CD14-positive monocyte (primary cell): ENCODE results near the gene PTPRE. TPM values are rescaled to one million over a fixed set of nuclear protein-coding genes. Genes with fewer than 3 reads are reported as not detected.
A peak's percentile ranks its signal among the peaks of the same experiment; 100 is the strongest.

Experiments used
- DNase-seq, 3 donors: peaks; one replicate each; pipeline ENCODE4 v3.0.0-alpha.2; 2011 to 2022
- H2AFZ ChIP-seq: 2 replicates; pipeline ENCODE4 v1.6.0; 2012; ENCODE audit warnings: mild to moderate bottlenecking, low read depth, low read length, inconsistent platforms; ENCODE audit not compliant: insufficient read depth, poor library complexity, severe bottlenecking
- H3K27ac ChIP-seq, 2 donors: 1 replicate in 1 of 2; 2 replicates in 1 of 2; pipeline ENCODE4 v1.5.1; 2012 to 2013; ENCODE audit warnings: low read length in 2 of 2, control low read depth in 1 of 2, inconsistent platforms in 1 of 2, low read depth in 1 of 2, mild to moderate bottlenecking in 1 of 2
- H3K27me3 ChIP-seq, 2 donors: one replicate each; pipeline versions ENCODE4 v1.6.0 to v1.6.1; 2011 to 2013; ENCODE audit warnings: low read length in 2 of 2; ENCODE audit not compliant: control insufficient read depth in 2 of 2, insufficient read depth in 2 of 2
- H3K36me3 ChIP-seq, 2 donors: replicated peaks in 1 of 2; 1 replicate in 1 of 2; 2 replicates in 1 of 2; pipeline versions ENCODE4 v1.5.1 to v1.6.1; 2012 to 2013; ENCODE audit warnings: low read length in 2 of 2, control low read depth in 1 of 2, inconsistent platforms in 1 of 2, mild to moderate bottlenecking in 1 of 2; ENCODE audit not compliant: insufficient read depth in 2 of 2, control insufficient read depth in 1 of 2
- H3K4me1 ChIP-seq, 2 donors: 1 replicate in 1 of 2; 2 replicates in 1 of 2; pipeline versions ENCODE4 v1.5.1 to v1.6.1; 2012 to 2013; ENCODE audit warnings: low read length in 2 of 2, control low read depth in 1 of 2, inconsistent platforms in 1 of 2, mild to moderate bottlenecking in 1 of 2, moderate library complexity in 1 of 2; ENCODE audit not compliant: insufficient read depth in 2 of 2, control insufficient read depth in 1 of 2
- H3K4me2 ChIP-seq: replicated peaks from 2 replicates; pipeline ENCODE3; 2012; ENCODE audit warnings: low read length, moderate library complexity, mild to moderate bottlenecking; ENCODE audit not compliant: poor library complexity, severe bottlenecking; ENCODE audit errors: extremely low read depth
- H3K4me3 ChIP-seq, 3 experiments: fragments of 200-600 bp in 1 of 3; sonication (generic) in 1 of 3; replicated peaks in 1 of 3; 1 replicate in 2 of 3; 2 replicates in 1 of 3; pipeline ENCODE4 v1.5.1; 2011 to 2013; ENCODE audit warnings: low read length in 3 of 3, mild to moderate bottlenecking in 3 of 3, control low read depth in 2 of 3, low read depth in 2 of 3, inconsistent platforms in 1 of 3, moderate library complexity in 1 of 3
- H3K79me2 ChIP-seq: 2 replicates; pipeline ENCODE4 v1.6.0; 2012; ENCODE audit warnings: mild to moderate bottlenecking, control low read depth, inconsistent platforms, low read length, moderate library complexity; ENCODE audit not compliant: insufficient read depth
- H3K9ac ChIP-seq: 2 replicates; pipeline ENCODE4 v1.6.0; 2017; ENCODE audit warnings: low read length, mild to moderate bottlenecking; ENCODE audit not compliant: insufficient read depth, poor library complexity, severe bottlenecking
- H3K9me3 ChIP-seq, 2 donors: replicated peaks in 1 of 2; 1 replicate in 1 of 2; 2 replicates in 1 of 2; pipeline versions ENCODE4 v1.5.1 to v1.6.1; 2012 to 2013; ENCODE audit warnings: low read length in 2 of 2, control low read depth in 1 of 2; ENCODE audit not compliant: control insufficient read depth in 1 of 2, insufficient read depth in 1 of 2
- H4K20me1 ChIP-seq: 2 replicates; pipeline ENCODE4 v1.6.0; 2012; ENCODE audit warnings: mild to moderate bottlenecking, low read length, control low read depth, moderate library complexity; ENCODE audit not compliant: insufficient read depth
- H3K27ac Mint-ChIP-seq, 7 donors: one replicate each; pipeline ENCODE4 v1.8.0; 2020; ENCODE audit warnings: mild to moderate bottlenecking in 7 of 7, mixed read lengths in 7 of 7, moderate library complexity in 6 of 7, inconsistent platforms in 2 of 7
- H3K27me3 Mint-ChIP-seq, 3 donors: one replicate each; pipeline ENCODE4 v1.8.0; 2021 to 2022; ENCODE audit warnings: low read depth in 3 of 3, mild to moderate bottlenecking in 3 of 3, mixed read lengths in 3 of 3, moderate library complexity in 3 of 3, inconsistent platforms in 1 of 3
- H3K36me3 Mint-ChIP-seq, 2 donors: one replicate each; pipeline ENCODE4 v1.8.0; 2020; ENCODE audit warnings: mixed read lengths in 2 of 2, inconsistent platforms in 1 of 2, mild to moderate bottlenecking in 1 of 2
- H3K4me1 Mint-ChIP-seq: one replicate; pipeline ENCODE4 v1.8.0; 2020; ENCODE audit warnings: mild to moderate bottlenecking, mixed read lengths
- H3K4me3 Mint-ChIP-seq, 2 donors: one replicate each; pipeline ENCODE4 v1.8.0; 2020; ENCODE audit warnings: mild to moderate bottlenecking in 2 of 2, mixed read lengths in 2 of 2, moderate library complexity in 1 of 2
- H3K9me3 Mint-ChIP-seq, 7 donors: one replicate each; pipeline ENCODE4 v1.8.0; 2020 to 2022; ENCODE audit warnings: mixed read lengths in 7 of 7, mild to moderate bottlenecking in 6 of 7, moderate library complexity in 6 of 7, inconsistent platforms in 2 of 7
- CTCF ChIP-seq: fragments of 200-600 bp; IDR thresholded peaks from one replicate; pipeline ENCODE4 v1.8.0; 2022; ENCODE audit warnings: antibody characterized with exemption, mild to moderate bottlenecking
- WGBS: methylation state at CpG from one replicate; pipeline ENCODE4 v1.1.5; 2013; ENCODE audit warnings: missing lambda C conversion rate; ENCODE audit not compliant: insufficient coverage; 5-methylcytosine and 5-hydroxymethylcytosine counted together
- intact Hi-C, 2 donors: fragments of 100-400 bp; cut with micrococcal nuclease; formaldehyde crosslinking; loops; one replicate each; pipeline versions ENCODE4 v1.15.0 to v1.15.1; 2023
- polyA plus RNA-seq, 3 donors: library from polyadenylated mRNA; depleted of rRNA in 1 of 3; unstranded in 2 of 3; stranded (reverse) in 1 of 3; fragments of 300-500 nt in 2 of 3; fragments of >200 nt in 1 of 3; fragmentation: Illumina TruSeq in 2 of 3; gene quantifications; 1 replicate in 2 of 3; 2 replicates in 1 of 3; pipeline ENCODE4 v1.2.3, GENCODE V29; 2012 to 2021

Gene PTPRE
- polyA plus RNA-seq, 3 donors: 95.2 to 271 (median 125) TPM

GRCh38 chr10:128103229-128103714, 196.4 kb downstream of the PTPRE start:
- no peak overlapping the region for H2AFZ ChIP-seq
- peaks cover 0 to 2% (median 0%) of the 10 kb centered on the region in 3 donors for H3K27me3 Mint-ChIP-seq
- peaks cover 84 to 100% of the 10 kb centered on the region in 2 donors for H3K36me3 ChIP-seq
- H3K9me3 ChIP-seq: no peaks in the 10 kb centered on the region
- H3K4me1 Mint-ChIP-seq: peaks cover 3% of the 10 kb centered on the region
- H3K27ac Mint-ChIP-seq: peak overlapping the region in 3 of 7 donors; percentile 12 to 34 (median 17)
- no peak overlapping the region for H3K4me3 Mint-ChIP-seq
- no peak overlapping the region for H3K9ac ChIP-seq
- H3K79me2 ChIP-seq: peaks cover 96% of the 10 kb centered on the region
- DNase-seq: no peak
- H3K36me3 Mint-ChIP-seq: peaks cover 27 to 43% of the 10 kb centered on the region in 2 donors
- H3K4me3 ChIP-seq: no peak overlapping the region
- no peaks in the 10 kb centered on the region for H3K27me3 ChIP-seq
- H3K27ac ChIP-seq: peak overlapping the region in 1 of 2 donors; percentile 30
- H4K20me1 ChIP-seq: no peaks in the 10 kb centered on the region
- intact Hi-C loops: no loop called here
- WGBS: 90% methylated on average over 5 of the region's 8 CpGs
- no peaks in the 10 kb centered on the region for H3K9me3 Mint-ChIP-seq
- no peak overlapping the region for H3K4me2 ChIP-seq
- no peak for TF ChIP-seq CTCF
- H3K4me1 ChIP-seq: no peaks in the 10 kb centered on the region

- TF ChIP-seq CTCF: no peak
- no peaks in the 10 kb centered on the region for H3K9me3 ChIP-seq
- Mint-ChIP-seq H3K9me3 (no peaks in the 10 kb centered on the region), H3K36me3 (peaks cover 14 to 27% of the 10 kb centered on the region in 2 donors), H3K27me3 (peaks cover 0 to 2% (median 0%) of the 10 kb centered on the region in 3 donors), H3K4me3 (no peak overlapping the region), H3K27ac (peak overlapping the region in 3 of 7 donors; percentile 2 to 32 (median 20)), H3K4me1 (peaks cover 2% of the 10 kb centered on the region)
- peaks cover 96% of the 10 kb centered on the region for H3K79me2 ChIP-seq
- no peak overlapping the region for H3K4me2 ChIP-seq
- WGBS: no CpG with 5 or more reads among the region's 4 CpGs
- H3K9ac ChIP-seq: no peak overlapping the region
- no peak for DNase-seq
- H2AFZ ChIP-seq: no peak overlapping the region
- H3K36me3 ChIP-seq: peaks cover 86 to 100% of the 10 kb centered on the region in 2 donors
- no peaks in the 10 kb centered on the region for H3K27me3 ChIP-seq
- no peaks in the 10 kb centered on the region for H3K4me1 ChIP-seq
- no peak overlapping the region for H3K4me3 ChIP-seq
- no peaks in the 10 kb centered on the region for H4K20me1 ChIP-seq
- intact Hi-C loops: no loop called here
- peak overlapping the region in 1 of 2 donors; percentile 22 for H3K27ac ChIP-seq
These were observed 198.5 kb downstream of the PTPRE start for GRCh38 chr10:128105383-128105782.
